Sigmoid colon (tissue), 7 donors: ENCODE data around the gene MSI1. TPM values are rescaled to one million over a fixed set of nuclear protein-coding genes. Genes with fewer than 3 reads are reported as not detected.

Experiments
- DNase-seq: peaks from one replicate; pipeline ENCODE4 v3.0.0-alpha.2; 2019
- H3K27ac ChIP-seq, 4 donors: fragments of 200-600 bp; sonication (generic); one replicate each; pipeline ENCODE4 v1.5.1; 2016 to 2019; ENCODE audit warnings: mild to moderate bottlenecking in 1 of 4
- H3K27me3 ChIP-seq, 3 donors: fragments of 200-600 bp; sonication (generic); one replicate each; pipeline ENCODE4 v1.5.1; 2019; ENCODE audit warnings: mild to moderate bottlenecking in 1 of 3
- H3K36me3 ChIP-seq, 4 donors: fragments of 200-600 bp; sonication (generic); one replicate each; pipeline ENCODE4 v1.5.1; 2016 to 2019
- H3K4me1 ChIP-seq, 4 donors: fragments of 200-600 bp; sonication (generic); one replicate each; pipeline ENCODE4 v1.5.1; 2017 to 2019
- H3K4me3 ChIP-seq, 4 donors: fragments of 200-600 bp; sonication (generic); one replicate each; pipeline ENCODE4 v1.5.1; 2017 to 2019; ENCODE audit warnings: mild to moderate bottlenecking in 2 of 4, moderate library complexity in 1 of 4
- H3K9me3 ChIP-seq, 4 donors: fragments of 200-600 bp in 3 of 4; sonication (generic) in 3 of 4; one replicate each; pipeline versions ENCODE4 v1.5.1 to v1.6.1; 2013 to 2019
- EP300 ChIP-seq, 4 donors: sonication (generic); formaldehyde crosslinking; IDR thresholded peaks; one replicate each; pipeline ENCODE4 v1.6.1; 2017; ENCODE audit warnings: antibody characterized with exemption in 4 of 4
- POLR2A ChIP-seq, 2 donors: fragments of 450-650 bp; IDR thresholded peaks; one replicate each; pipeline ENCODE4 v1.6.1; 2016; ENCODE audit warnings: antibody characterized with exemption in 2 of 2, mild to moderate bottlenecking in 2 of 2, moderate library complexity in 2 of 2
- POLR2AphosphoS5 ChIP-seq, 4 donors: sonication (generic); formaldehyde crosslinking; IDR thresholded peaks; one replicate each; pipeline ENCODE4 v1.6.1; 2017; ENCODE audit warnings: antibody characterized with exemption in 4 of 4
- WGBS, 2 donors: extraction: QIAGEN DNeasy Blood & Tissue Kit; methylation state at CpG; one replicate each; pipeline ENCODE4 v1.1.7; 2013; 5-methylcytosine and 5-hydroxymethylcytosine counted together
- intact Hi-C: fragments of 100-400 bp; cut with DNase I; formaldehyde crosslinking; loops from one replicate; pipeline ENCODE4 v1.15.1; 2023
- polyA plus RNA-seq, 3 donors: library from polyadenylated mRNA; stranded (reverse); fragments of 200-250 nt; gene quantifications; one replicate each; pipeline ENCODE4 v1.2.3, GENCODE V29; 2013
- total RNA-seq, 4 donors: library from RNA; depleted of rRNA; stranded (reverse); fragments of >200 nt; gene quantifications; one replicate each; pipeline ENCODE4 v1.1.0, GENCODE V29; 2016
- TF ChIP-seq, protein P1 (sequence below), 4 experiments: fragments of 450-650 bp in 3 of 4; fragments of 200-600 bp in 1 of 4; IDR thresholded peaks; one replicate each; pipeline ENCODE4 v1.5.1; 2016 to 2019; ENCODE audit warnings: antibody characterized with exemption in 4 of 4, mild to moderate bottlenecking in 3 of 4, moderate library complexity in 2 of 4
- donor health status: healthy with polysubstance abuse.
- donor health status: Bipolar disorder and iron deficiency.
- donor health status: healthy.

Gene MSI1
- total and polyA plus RNA-seq, 7 donors: 0.60 to 1.2 (median 0.91) TPM; not detected in 3

GRCh38 chr12:120377611-120378010 lies 8.6 kb upstream of the MSI1 start:
- DNase-seq: no peak
- Histone ChIP-seq H3K27me3 (peaks cover 5 to 34% (median 8%) of the 10 kb centered on the region in 3 donors), H3K36me3 (no peaks in the 10 kb centered on the region), H3K4me1 (no peaks in the 10 kb centered on the region), H3K4me3 (no peak overlapping the region), H3K9me3 (no peaks in the 10 kb centered on the region), H3K27ac (no peak overlapping the region)
- TF ChIP-seq, protein P1, sequence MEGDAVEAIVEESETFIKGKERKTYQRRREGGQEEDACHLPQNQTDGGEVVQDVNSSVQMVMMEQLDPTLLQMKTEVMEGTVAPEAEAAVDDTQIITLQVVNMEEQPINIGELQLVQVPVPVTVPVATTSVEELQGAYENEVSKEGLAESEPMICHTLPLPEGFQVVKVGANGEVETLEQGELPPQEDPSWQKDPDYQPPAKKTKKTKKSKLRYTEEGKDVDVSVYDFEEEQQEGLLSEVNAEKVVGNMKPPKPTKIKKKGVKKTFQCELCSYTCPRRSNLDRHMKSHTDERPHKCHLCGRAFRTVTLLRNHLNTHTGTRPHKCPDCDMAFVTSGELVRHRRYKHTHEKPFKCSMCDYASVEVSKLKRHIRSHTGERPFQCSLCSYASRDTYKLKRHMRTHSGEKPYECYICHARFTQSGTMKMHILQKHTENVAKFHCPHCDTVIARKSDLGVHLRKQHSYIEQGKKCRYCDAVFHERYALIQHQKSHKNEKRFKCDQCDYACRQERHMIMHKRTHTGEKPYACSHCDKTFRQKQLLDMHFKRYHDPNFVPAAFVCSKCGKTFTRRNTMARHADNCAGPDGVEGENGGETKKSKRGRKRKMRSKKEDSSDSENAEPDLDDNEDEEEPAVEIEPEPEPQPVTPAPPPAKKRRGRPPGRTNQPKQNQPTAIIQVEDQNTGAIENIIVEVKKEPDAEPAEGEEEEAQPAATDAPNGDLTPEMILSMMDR (IDR thresholded peaks at IDR 0.05): no peak
- TF ChIP-seq POLR2AphosphoS5 (IDR thresholded peaks at IDR 0.05): no peak
- no peak for TF ChIP-seq EP300 (IDR thresholded peaks at IDR 0.05)
- TF ChIP-seq POLR2A (IDR thresholded peaks at IDR 0.05): no peak
- intact Hi-C loops: no loop called here
- WGBS, 2 donors: 92 to 93% methylated on average over 4 of the region's 4 CpGs

DNA sequence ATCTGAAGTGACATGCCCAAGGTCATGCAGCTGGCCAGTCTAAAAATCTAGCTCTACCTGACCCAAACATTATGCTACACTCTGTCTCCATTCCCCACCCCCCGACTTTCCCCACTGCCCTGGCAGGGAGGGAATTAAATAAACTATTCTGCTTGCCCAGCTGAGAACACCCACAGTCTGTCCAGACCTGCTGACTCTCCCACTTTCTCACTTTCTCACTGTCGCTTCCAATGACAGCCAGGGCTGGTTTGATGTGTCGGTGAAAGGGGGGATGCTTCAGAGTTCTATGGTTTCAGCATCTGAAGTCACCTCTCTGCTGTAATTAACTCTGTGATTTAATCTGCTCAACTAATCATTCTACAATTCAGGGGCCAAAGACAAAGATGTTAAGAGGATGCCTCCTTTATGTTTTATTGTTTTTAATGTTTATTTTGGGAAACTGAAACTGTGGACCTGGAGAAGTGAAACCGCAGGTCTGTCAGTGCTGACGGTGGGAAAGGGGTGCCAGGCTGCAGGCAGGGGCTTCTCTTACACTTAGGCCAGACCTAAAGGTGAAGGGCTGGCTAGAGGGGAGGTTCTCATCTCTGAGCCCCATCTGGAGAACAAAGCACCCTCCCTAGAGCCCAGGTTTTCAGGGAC lies 8.1 kb upstream of the MSI1 start:
- H3K4me1 ChIP-seq: no peaks in the 10 kb centered on the region
- no peak overlapping the region for H3K4me3 ChIP-seq
- no peaks in the 10 kb centered on the region for H3K36me3 ChIP-seq
- 38% methylated on average over 5 of the region's 5 CpGs for WGBS, 2 donors
- TF ChIP-seq EP300 (IDR thresholded peaks at IDR 0.05): no peak
- TF ChIP-seq, protein P1 (IDR thresholded peaks at IDR 0.05): no peak
- no peaks in the 10 kb centered on the region for H3K9me3 ChIP-seq
- intact Hi-C loops: no loop called here
- H3K27me3 ChIP-seq: peaks cover 5 to 39% (median 13%) of the 10 kb centered on the region in 3 donors
- no peak for DNase-seq
- H3K27ac ChIP-seq: no peak overlapping the region

DNA sequence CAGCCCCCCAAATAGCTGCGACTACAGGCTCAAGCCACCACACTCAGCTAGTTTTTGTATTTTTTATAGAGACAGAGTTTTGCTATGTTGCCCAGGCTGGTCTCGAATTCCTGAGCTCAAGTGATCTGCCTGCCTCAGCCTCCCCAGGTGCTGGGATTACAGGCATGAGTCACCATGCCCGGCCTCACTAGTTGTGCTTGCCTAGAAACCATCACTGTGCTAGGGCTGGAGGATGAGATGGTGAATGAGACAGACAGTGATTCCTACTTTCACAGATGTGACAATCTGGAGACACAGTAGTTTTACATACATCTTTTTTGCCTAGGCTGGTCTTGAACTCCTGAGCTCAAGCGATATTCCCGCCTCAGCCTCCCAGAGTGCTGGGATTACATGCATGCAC lies 7.5 kb upstream of the MSI1 start:
- WGBS, 2 donors: 89 to 90% methylated on average over 5 of the region's 5 CpGs

GRCh38 chr12:120376009-120376408 lies 7.0 kb upstream of the MSI1 start:
- WGBS, 2 donors: 51 to 56% methylated on average over 2 of the region's 2 CpGs
- no peaks in the 10 kb centered on the region for H3K9me3 ChIP-seq
- no peaks in the 10 kb centered on the region for H3K4me1 ChIP-seq
- TF ChIP-seq POLR2AphosphoS5 (IDR thresholded peaks at IDR 0.05): no peak
- TF ChIP-seq EP300 (IDR thresholded peaks at IDR 0.05): no peak
- intact Hi-C loops: no loop called here
- H3K36me3 ChIP-seq: no peaks in the 10 kb centered on the region
- H3K27me3 ChIP-seq: peaks cover 5 to 50% (median 22%) of the 10 kb centered on the region in 3 donors
- H3K27ac ChIP-seq: no peak overlapping the region
- DNase-seq: no peak
- no peak overlapping the region for H3K4me3 ChIP-seq

More for the DNA sequence above, 7.5 kb upstream of the MSI1 start:
- H3K9me3 ChIP-seq: no peaks in the 10 kb centered on the region
- H3K4me1 ChIP-seq: no peaks in the 10 kb centered on the region
- H3K27me3 ChIP-seq: peaks cover 5 to 46% (median 18%) of the 10 kb centered on the region in 3 donors
- intact Hi-C loops: no loop called here
- no peaks in the 10 kb centered on the region for H3K36me3 ChIP-seq
- no peak overlapping the region for H3K27ac ChIP-seq
- DNase-seq: no peak
- TF ChIP-seq, protein P1 (IDR thresholded peaks at IDR 0.05): no peak
- TF ChIP-seq POLR2A (IDR thresholded peaks at IDR 0.05) (no peak), POLR2AphosphoS5 (IDR thresholded peaks at IDR 0.05) (no peak), EP300 (IDR thresholded peaks at IDR 0.05) (no peak)
- H3K4me3 ChIP-seq: no peak overlapping the region

GRCh38 chr12:120373683-120374082 lies 4.7 kb upstream of the MSI1 start:
- H3K9me3 ChIP-seq: no peaks in the 10 kb centered on the region
- intact Hi-C loops: no loop called here
- no peak for DNase-seq
- H3K4me3 ChIP-seq: no peak overlapping the region
- no peak overlapping the region for H3K27ac ChIP-seq
- H3K27me3 ChIP-seq: peaks cover 21 to 69% (median 41%) of the 10 kb centered on the region in 3 donors
- H3K36me3 ChIP-seq: no peaks in the 10 kb centered on the region
- no peak for TF ChIP-seq POLR2A (IDR thresholded peaks at IDR 0.05)
- no peak for TF ChIP-seq POLR2AphosphoS5 (IDR thresholded peaks at IDR 0.05)
- TF ChIP-seq, protein P1 (IDR thresholded peaks at IDR 0.05): no peak
- no peak for TF ChIP-seq EP300 (IDR thresholded peaks at IDR 0.05)
- H3K4me1 ChIP-seq: peaks cover 0 to 9% (median 8%) of the 10 kb centered on the region in 4 donors
- 90 to 92% methylated on average over 8 of the region's 8 CpGs for WGBS, 2 donors
